PC-3 (cell line): Measurements from ENCODE around the gene VSTM4. TPM values are rescaled to one million over a fixed set of nuclear protein-coding genes. Genes with fewer than 3 reads are reported as not detected.

Experiments used
- ATAC-seq: fragments of 200-7000 bp; cut with Tn5 transposase; 2 replicates; pipeline ENCODE4 v1.9.1; 2020; ENCODE audit warnings: mild to moderate bottlenecking, moderate library complexity
- BruUV-seq: library from RNA; stranded (reverse); fragments of 400-500 nt; replicated peaks from 2 replicates; lab custom pipeline; 2021; lab: Mats Ljungman, UMichigan
- CTCF ChIA-PET: fragments of 300-600 bp; sonication (Branson Sonifier 250); formaldehyde crosslinking; loops from one replicate; lab custom pipeline; 2022; ENCODE audit warnings: antibody characterized with exemption; lab: Charles Lee
- POLR2A ChIA-PET: fragments of 300-600 bp; sonication (Branson Sonifier 250); formaldehyde crosslinking; loops from one replicate; lab custom pipeline; 2022; ENCODE audit warnings: antibody characterized with exemption; ENCODE audit not compliant: unreplicated experiment; lab: Charles Lee
- DNase-seq: peaks from one replicate; pipeline ENCODE4 v3.0.0-alpha.2; 2015
- H2AFZ ChIP-seq: fragments of 300-600 bp; sonication (generic); 2 replicates; pipeline ENCODE4 v1.6.0; 2016; ENCODE audit warnings: antibody characterized with exemption, low read length
- H3F3A ChIP-seq: fragments of 300-600 bp; sonication (generic); one replicate; pipeline ENCODE4 v1.6.0; 2017; ENCODE audit warnings: antibody characterized with exemption, low read length, control low read depth, mild to moderate bottlenecking; ENCODE audit not compliant: unreplicated experiment
- H3K27ac ChIP-seq: fragments of 300-600 bp; sonication (generic); 2 replicates; pipeline ENCODE4 v1.5.1; 2016; ENCODE audit warnings: mild to moderate bottlenecking, low read length
- H3K27me3 ChIP-seq: fragments of 300-600 bp; sonication (generic); 2 replicates; pipeline ENCODE4 v1.6.1; 2016; ENCODE audit warnings: low read length, mixed read lengths
- H3K36me3 ChIP-seq: fragments of 300-600 bp; sonication (generic); 2 replicates; pipeline ENCODE4 v1.6.1; 2016; ENCODE audit warnings: low read depth, mixed run types, low read length, mixed read lengths
- H3K4me1 ChIP-seq: fragments of 300-600 bp; sonication (generic); 2 replicates; pipeline ENCODE4 v1.5.1; 2016; ENCODE audit warnings: low read length; ENCODE audit not compliant: insufficient read depth
- H3K4me2 ChIP-seq: fragments of 300-600 bp; sonication (generic); 2 replicates; pipeline ENCODE4 v1.6.0; 2016; ENCODE audit warnings: low read length
- H3K4me3 ChIP-seq: fragments of 300-600 bp; sonication (generic); 2 replicates; pipeline ENCODE4 v1.5.1; 2016; ENCODE audit warnings: mild to moderate bottlenecking, low read length, mixed read lengths
- H3K79me2 ChIP-seq: fragments of 300-600 bp; sonication (generic); 2 replicates; pipeline ENCODE4 v1.6.1; 2017; ENCODE audit warnings: low read length, mixed read lengths
- H3K9ac ChIP-seq: fragments of 300-600 bp; sonication (generic); 2 replicates; pipeline ENCODE4 v1.6.0; 2016; ENCODE audit warnings: mild to moderate bottlenecking, low read length
- H3K9me2 ChIP-seq: fragments of 300-600 bp; sonication (generic); replicated peaks from 2 replicates; pipeline ENCODE4 v1.6.1; 2016; ENCODE audit warnings: mixed run types, low read length, mixed read lengths
- H3K9me3 ChIP-seq: fragments of 300-600 bp; sonication (generic); 2 replicates; pipeline ENCODE4 v1.6.1; 2016; ENCODE audit warnings: low read length, mixed read lengths
- H4K20me1 ChIP-seq: fragments of 300-600 bp; sonication (generic); 2 replicates; pipeline ENCODE4 v1.6.1; 2016; ENCODE audit warnings: low read length, mixed read lengths
- EZH2 ChIP-seq: fragments of 300-600 bp; sonication (generic); IDR thresholded peaks from one replicate; pipeline ENCODE4 v1.6.1; 2017; ENCODE audit warnings: antibody characterized with exemption, mild to moderate bottlenecking, low read length; ENCODE audit not compliant: unreplicated experiment
- EZH2phosphoT487 ChIP-seq: fragments of 300-600 bp; sonication (generic); IDR thresholded peaks from 2 replicates; pipeline ENCODE4 v1.6.1; 2018; ENCODE audit warnings: mild to moderate bottlenecking, antibody characterized with exemption, low read length, borderline replicate concordance
- intact Hi-C: fragments of 100-400 bp; cut with micrococcal nuclease; formaldehyde crosslinking; loops from 2 replicates; pipeline ENCODE4 v1.9.0; 2023
- total RNA-seq: library from RNA; depleted of rRNA; stranded (reverse); fragments of >200 nt; gene quantifications from 2 replicates; pipeline ENCODE4 v1.2.3, GENCODE V29; 2014
- TF ChIP-seq, protein P1 (sequence below): fragments of 300-600 bp; sonication (generic); conservative IDR thresholded peaks from 2 replicates; pipeline ENCODE4 v1.5.1; 2017; ENCODE audit warnings: antibody characterized with exemption, low read depth, mild to moderate bottlenecking, low read length

Gene VSTM4
- total RNA-seq, 1 experiment from 2014 or later: not detected

DNA sequence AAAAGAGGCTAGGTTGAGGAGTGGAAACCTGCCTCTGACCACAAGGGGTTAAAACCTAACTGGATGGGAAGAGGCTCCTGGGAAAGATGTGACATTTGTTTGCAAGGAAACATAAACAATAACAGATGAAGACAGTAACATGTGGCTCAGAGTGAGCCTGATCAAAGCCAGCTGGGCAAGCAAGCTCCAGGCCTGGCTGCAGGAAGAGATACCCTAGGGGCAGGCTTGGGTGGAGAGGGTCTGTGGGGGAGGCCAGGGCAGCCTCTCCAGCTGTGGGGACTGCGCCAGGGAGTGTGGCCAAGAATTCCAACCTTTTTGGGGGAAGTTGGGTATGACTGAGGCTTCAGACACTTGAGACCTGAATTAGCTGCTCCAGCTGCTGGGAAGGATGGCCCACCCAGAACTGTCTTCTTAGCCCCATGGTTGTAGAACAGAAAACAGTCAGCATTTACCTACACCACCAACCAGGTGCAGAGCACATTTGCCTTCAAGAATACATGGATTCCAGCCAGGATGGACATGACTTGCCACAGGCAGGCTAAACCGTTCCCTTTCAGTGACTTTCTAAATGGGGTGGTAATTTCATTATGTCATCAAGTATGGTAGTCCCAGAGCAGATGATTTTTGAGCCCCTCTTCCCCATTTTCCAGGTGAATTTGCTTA, 28.9 kb upstream of the VSTM4 start:
- no peak overlapping the region for H2AFZ ChIP-seq
- no peaks in the 10 kb centered on the region for H3K9me2 ChIP-seq
- CTCF ChIA-PET: no interaction called here
- H3K4me3 ChIP-seq: no peak overlapping the region
- H3K27me3 ChIP-seq: peaks cover 25% of the 10 kb centered on the region; the same call in 1 of the 2 replicates
- ATAC-seq (no peak), DNase-seq (no peak)
- no peaks in the 10 kb centered on the region for H4K20me1 ChIP-seq
- no peak overlapping the region for H3K9ac ChIP-seq
- H3K27ac ChIP-seq: no peak overlapping the region
- no peaks in the 10 kb centered on the region for H3K36me3 ChIP-seq
- peaks cover 15% of the 10 kb centered on the region for H3K4me1 ChIP-seq
- no TSS peak for BruUV-seq
- H3F3A ChIP-seq: no peaks in the 10 kb centered on the region
- H3K9me3 ChIP-seq: no peaks in the 10 kb centered on the region
- POLR2A ChIA-PET: no interaction called here
- no peaks in the 10 kb centered on the region for H3K79me2 ChIP-seq
- TF ChIP-seq, protein P1, sequence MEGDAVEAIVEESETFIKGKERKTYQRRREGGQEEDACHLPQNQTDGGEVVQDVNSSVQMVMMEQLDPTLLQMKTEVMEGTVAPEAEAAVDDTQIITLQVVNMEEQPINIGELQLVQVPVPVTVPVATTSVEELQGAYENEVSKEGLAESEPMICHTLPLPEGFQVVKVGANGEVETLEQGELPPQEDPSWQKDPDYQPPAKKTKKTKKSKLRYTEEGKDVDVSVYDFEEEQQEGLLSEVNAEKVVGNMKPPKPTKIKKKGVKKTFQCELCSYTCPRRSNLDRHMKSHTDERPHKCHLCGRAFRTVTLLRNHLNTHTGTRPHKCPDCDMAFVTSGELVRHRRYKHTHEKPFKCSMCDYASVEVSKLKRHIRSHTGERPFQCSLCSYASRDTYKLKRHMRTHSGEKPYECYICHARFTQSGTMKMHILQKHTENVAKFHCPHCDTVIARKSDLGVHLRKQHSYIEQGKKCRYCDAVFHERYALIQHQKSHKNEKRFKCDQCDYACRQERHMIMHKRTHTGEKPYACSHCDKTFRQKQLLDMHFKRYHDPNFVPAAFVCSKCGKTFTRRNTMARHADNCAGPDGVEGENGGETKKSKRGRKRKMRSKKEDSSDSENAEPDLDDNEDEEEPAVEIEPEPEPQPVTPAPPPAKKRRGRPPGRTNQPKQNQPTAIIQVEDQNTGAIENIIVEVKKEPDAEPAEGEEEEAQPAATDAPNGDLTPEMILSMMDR: no peak
- TF ChIP-seq EZH2 (no peak), EZH2phosphoT487 (no peak)
- intact Hi-C loops: no loop called here
- H3K4me2 ChIP-seq: no peak overlapping the region

DNA sequence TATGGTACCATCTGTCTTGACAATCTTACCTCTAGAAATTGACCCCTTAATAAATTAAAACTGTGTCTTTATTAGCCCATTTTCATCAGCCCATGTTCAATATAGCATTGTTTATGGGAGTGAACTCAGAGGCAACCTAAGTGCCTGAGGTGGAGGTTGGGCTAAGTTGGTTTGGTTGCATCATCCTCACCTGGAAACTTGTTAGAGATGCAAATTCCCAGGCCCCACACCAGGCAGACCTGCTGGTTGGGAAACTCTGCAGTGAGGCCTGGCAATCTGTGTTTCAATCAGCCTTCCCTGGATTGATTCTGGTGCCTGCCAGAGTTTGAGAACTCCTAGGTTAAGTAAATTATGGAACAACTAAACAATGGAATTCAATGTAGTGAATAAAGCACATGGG, 27.9 kb upstream of the VSTM4 start:
- no TSS peak for BruUV-seq
- TF ChIP-seq EZH2phosphoT487: no peak
- TF ChIP-seq, protein P1: no peak
- TF ChIP-seq EZH2: no peak
- ATAC-seq (no peak), DNase-seq (no peak)
- H3K27ac ChIP-seq: no peak overlapping the region
- peaks cover 20% of the 10 kb centered on the region for H3K4me1 ChIP-seq
- no peaks in the 10 kb centered on the region for H4K20me1 ChIP-seq
- intact Hi-C loops: no loop called here
- H3K9me2 ChIP-seq: no peaks in the 10 kb centered on the region
- H3K79me2 ChIP-seq: no peaks in the 10 kb centered on the region
- H3K4me3 ChIP-seq: no peak overlapping the region
- H3K9ac ChIP-seq: no peak overlapping the region
- H2AFZ ChIP-seq: no peak overlapping the region
- H3K4me2 ChIP-seq: no peak overlapping the region
- POLR2A ChIA-PET: no interaction called here
- H3F3A ChIP-seq: no peaks in the 10 kb centered on the region
- H3K36me3 ChIP-seq: no peaks in the 10 kb centered on the region
- no peaks in the 10 kb centered on the region for H3K9me3 ChIP-seq
- peaks cover 22% of the 10 kb centered on the region; the same call in 1 of the 2 replicates for H3K27me3 ChIP-seq
- CTCF ChIA-PET: interaction anchor here (0.5 kb wide), 1 partner anchor 487 kb away, joined by 7 read pairs; no protein-coding TSS in a partner anchor
